Measurements from ENCODE around the gene NKX2-1. TPM values are rescaled to one million over a fixed set of nuclear protein-coding genes. Genes with fewer than 3 reads are reported as not detected.
"Not testable (repeated sequence)": the region's sequence is repeated elsewhere in the genome, so short reads cannot be mapped to it uniquely, and the experiment has no call there.

NKX2-1 gene
- polyA plus RNA-seq, 1 donor from 2014 or later, result 1.5 TPM

DNA sequence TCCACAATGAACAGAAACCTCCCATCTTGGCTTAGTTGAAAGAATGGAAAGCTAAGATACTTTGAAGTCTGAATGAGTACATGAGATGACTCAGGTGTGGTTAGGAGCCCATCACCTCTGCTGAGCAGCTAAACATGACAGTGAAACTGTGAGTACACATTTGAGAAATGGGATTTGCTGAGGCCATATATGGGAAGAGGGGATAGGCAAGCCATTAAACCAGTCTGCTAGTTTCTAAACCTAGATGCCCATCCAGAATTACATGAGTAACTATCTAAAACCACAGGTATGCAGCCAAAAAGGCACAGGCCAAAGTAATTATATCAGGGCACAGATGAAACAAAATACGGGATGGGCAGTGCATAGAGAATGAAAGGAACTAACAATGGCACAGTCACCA, 41.2 kb downstream of the NKX2-1 start:
- no peak overlapping the region for H3K9ac ChIP-seq (ENCODE audit: low read length)
- peaks cover 30% of the 10 kb centered on the region for H3K27me3 ChIP-seq (ENCODE audit: insufficient read depth, low read depth, low read length)
- H3K4me2 ChIP-seq (ENCODE audit: low read length), result no peak overlapping the region
- no peaks in the 10 kb centered on the region for H3K9me3 ChIP-seq (ENCODE audit: low read length)
- H3K36me3 ChIP-seq (ENCODE audit: insufficient read depth, low read length), result no peaks in the 10 kb centered on the region
- H3K27ac ChIP-seq (ENCODE audit: low read length), result no peak overlapping the region
- TF ChIP-seq POLR2AphosphoS5 (IDR thresholded peaks at IDR 0.05) (no peak), MXI1 (conservative IDR thresholded peaks at IDR 0.05; ENCODE audit: poor library complexity, severe bottlenecking) (no peak), TAF1 (IDR thresholded peaks at IDR 0.05; ENCODE audit: low read depth) (no peak), EP300 (conservative IDR thresholded peaks at IDR 0.05; ENCODE audit: poor library complexity, severe bottlenecking) (no peak), SMC3 (conservative IDR thresholded peaks at IDR 0.05; ENCODE audit: poor library complexity) (no peak), EZH2 (IDR thresholded peaks at IDR 0.05; ENCODE audit: borderline replicate concordance, insufficient read depth, low read length, poor library complexity, severe bottlenecking) (no peak), RAD21 (conservative IDR thresholded peaks at IDR 0.05) (no peak)
- TF ChIP-seq, protein P1, sequence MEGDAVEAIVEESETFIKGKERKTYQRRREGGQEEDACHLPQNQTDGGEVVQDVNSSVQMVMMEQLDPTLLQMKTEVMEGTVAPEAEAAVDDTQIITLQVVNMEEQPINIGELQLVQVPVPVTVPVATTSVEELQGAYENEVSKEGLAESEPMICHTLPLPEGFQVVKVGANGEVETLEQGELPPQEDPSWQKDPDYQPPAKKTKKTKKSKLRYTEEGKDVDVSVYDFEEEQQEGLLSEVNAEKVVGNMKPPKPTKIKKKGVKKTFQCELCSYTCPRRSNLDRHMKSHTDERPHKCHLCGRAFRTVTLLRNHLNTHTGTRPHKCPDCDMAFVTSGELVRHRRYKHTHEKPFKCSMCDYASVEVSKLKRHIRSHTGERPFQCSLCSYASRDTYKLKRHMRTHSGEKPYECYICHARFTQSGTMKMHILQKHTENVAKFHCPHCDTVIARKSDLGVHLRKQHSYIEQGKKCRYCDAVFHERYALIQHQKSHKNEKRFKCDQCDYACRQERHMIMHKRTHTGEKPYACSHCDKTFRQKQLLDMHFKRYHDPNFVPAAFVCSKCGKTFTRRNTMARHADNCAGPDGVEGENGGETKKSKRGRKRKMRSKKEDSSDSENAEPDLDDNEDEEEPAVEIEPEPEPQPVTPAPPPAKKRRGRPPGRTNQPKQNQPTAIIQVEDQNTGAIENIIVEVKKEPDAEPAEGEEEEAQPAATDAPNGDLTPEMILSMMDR (IDR thresholded peaks at IDR 0.05; ENCODE audit: poor library complexity, severe bottlenecking), result no peak
- TF ChIP-seq, protein P2, sequence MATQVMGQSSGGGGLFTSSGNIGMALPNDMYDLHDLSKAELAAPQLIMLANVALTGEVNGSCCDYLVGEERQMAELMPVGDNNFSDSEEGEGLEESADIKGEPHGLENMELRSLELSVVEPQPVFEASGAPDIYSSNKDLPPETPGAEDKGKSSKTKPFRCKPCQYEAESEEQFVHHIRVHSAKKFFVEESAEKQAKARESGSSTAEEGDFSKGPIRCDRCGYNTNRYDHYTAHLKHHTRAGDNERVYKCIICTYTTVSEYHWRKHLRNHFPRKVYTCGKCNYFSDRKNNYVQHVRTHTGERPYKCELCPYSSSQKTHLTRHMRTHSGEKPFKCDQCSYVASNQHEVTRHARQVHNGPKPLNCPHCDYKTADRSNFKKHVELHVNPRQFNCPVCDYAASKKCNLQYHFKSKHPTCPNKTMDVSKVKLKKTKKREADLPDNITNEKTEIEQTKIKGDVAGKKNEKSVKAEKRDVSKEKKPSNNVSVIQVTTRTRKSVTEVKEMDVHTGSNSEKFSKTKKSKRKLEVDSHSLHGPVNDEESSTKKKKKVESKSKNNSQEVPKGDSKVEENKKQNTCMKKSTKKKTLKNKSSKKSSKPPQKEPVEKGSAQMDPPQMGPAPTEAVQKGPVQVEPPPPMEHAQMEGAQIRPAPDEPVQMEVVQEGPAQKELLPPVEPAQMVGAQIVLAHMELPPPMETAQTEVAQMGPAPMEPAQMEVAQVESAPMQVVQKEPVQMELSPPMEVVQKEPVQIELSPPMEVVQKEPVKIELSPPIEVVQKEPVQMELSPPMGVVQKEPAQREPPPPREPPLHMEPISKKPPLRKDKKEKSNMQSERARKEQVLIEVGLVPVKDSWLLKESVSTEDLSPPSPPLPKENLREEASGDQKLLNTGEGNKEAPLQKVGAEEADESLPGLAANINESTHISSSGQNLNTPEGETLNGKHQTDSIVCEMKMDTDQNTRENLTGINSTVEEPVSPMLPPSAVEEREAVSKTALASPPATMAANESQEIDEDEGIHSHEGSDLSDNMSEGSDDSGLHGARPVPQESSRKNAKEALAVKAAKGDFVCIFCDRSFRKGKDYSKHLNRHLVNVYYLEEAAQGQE (IDR thresholded peaks at IDR 0.05; ENCODE audit: borderline replicate concordance), result no peak
- no peaks in the 10 kb centered on the region for H3K9me2 ChIP-seq (ENCODE audit: insufficient read depth, low read length)
- H3F3A ChIP-seq (ENCODE audit: insufficient read depth, low read length, poor library complexity, severe bottlenecking), result no peaks in the 10 kb centered on the region
- H3K4me3 ChIP-seq (ENCODE audit: low read length), result no peak overlapping the region
- no peak overlapping the region for H2AFZ ChIP-seq (ENCODE audit: low read depth, low read length)
- H3K79me2 ChIP-seq (replicated peaks; ENCODE audit: insufficient read depth, low read length), result no peaks in the 10 kb centered on the region
- no peaks in the 10 kb centered on the region for H4K20me1 ChIP-seq (ENCODE audit: insufficient read depth)

DNA sequence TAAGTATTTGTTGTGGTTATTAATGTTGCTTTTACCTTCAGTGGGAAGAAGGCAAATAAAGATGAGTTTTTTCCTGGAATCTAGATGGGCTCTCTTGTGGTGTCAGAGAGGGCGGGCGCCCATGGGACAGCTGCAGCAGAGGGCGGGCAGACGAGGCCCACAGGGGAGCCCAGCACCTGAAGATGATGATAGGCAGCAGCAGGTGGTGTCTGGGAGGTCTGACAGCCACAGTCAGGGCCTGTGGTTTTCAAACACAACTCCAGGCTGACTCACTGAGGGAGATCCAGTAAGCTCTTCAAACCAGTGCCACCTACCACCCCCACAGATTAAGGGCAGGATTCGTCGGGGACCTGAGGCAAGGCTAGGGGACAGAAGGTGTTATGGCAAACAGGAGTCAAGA, 42.8 kb downstream of the NKX2-1 start:
- Histone ChIP-seq H3K9ac (ENCODE audit: low read length) (no peak overlapping the region), H3K9me2 (ENCODE audit: insufficient read depth, low read length) (no peaks in the 10 kb centered on the region), H4K20me1 (ENCODE audit: insufficient read depth) (no peaks in the 10 kb centered on the region), H3K4me2 (ENCODE audit: low read length) (no peak overlapping the region), H3K9me3 (ENCODE audit: low read length) (no peaks in the 10 kb centered on the region), H3K27ac (ENCODE audit: low read length) (no peak overlapping the region), H3K79me2 (replicated peaks; ENCODE audit: insufficient read depth, low read length) (no peaks in the 10 kb centered on the region), H3F3A (ENCODE audit: insufficient read depth, low read length, poor library complexity, severe bottlenecking) (no peaks in the 10 kb centered on the region), H3K27me3 (ENCODE audit: insufficient read depth, low read depth, low read length) (peaks cover 18% of the 10 kb centered on the region), H3K36me3 (ENCODE audit: insufficient read depth, low read length) (no peaks in the 10 kb centered on the region), H2AFZ (ENCODE audit: low read depth, low read length) (no peak overlapping the region), H3K4me3 (ENCODE audit: low read length) (no peak overlapping the region)
- no peak for TF ChIP-seq POLR2AphosphoS5 (IDR thresholded peaks at IDR 0.05)
- TF ChIP-seq EZH2 (IDR thresholded peaks at IDR 0.05; ENCODE audit: borderline replicate concordance, insufficient read depth, low read length, poor library complexity, severe bottlenecking), result no peak
- TF ChIP-seq, protein P1 (IDR thresholded peaks at IDR 0.05; ENCODE audit: poor library complexity, severe bottlenecking), result no peak
- TF ChIP-seq TAF1 (IDR thresholded peaks at IDR 0.05; ENCODE audit: low read depth), result no peak
- no peak for TF ChIP-seq MXI1 (conservative IDR thresholded peaks at IDR 0.05; ENCODE audit: poor library complexity, severe bottlenecking)
- TF ChIP-seq SMC3 (conservative IDR thresholded peaks at IDR 0.05; ENCODE audit: poor library complexity), result no peak
- no peak for TF ChIP-seq EP300 (conservative IDR thresholded peaks at IDR 0.05; ENCODE audit: poor library complexity, severe bottlenecking)
- TF ChIP-seq, protein P2 (IDR thresholded peaks at IDR 0.05; ENCODE audit: borderline replicate concordance), result no peak
- TF ChIP-seq RAD21 (conservative IDR thresholded peaks at IDR 0.05), result no peak

DNA sequence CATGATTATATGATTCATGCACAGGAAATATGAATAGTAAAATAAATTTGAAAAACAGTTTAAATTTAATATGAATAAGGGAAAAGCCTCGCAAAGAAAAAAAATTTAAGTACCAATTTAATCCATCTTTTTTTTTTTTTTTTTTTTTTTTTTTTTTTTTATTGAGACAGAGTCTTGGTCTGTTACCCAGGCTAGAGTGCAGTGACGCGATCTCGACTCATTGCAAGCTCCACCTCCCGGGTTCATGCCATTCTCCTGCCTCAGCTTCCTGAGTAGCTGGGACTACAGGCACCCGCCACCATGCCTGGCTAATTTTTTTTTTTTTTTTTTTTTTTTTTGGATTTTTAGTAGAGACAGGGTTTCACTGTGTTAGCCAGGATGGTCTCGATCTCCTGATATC, 44.0 kb downstream of the NKX2-1 start:
- not testable (repeated sequence) for H3K9me2 ChIP-seq (ENCODE audit: insufficient read depth, low read length); H3K4me3 ChIP-seq (ENCODE audit: low read length); H3K36me3 ChIP-seq (ENCODE audit: insufficient read depth, low read length); H3K9ac ChIP-seq (ENCODE audit: low read length); H3K79me2 ChIP-seq (replicated peaks; ENCODE audit: insufficient read depth, low read length); H3F3A ChIP-seq (ENCODE audit: insufficient read depth, low read length, poor library complexity, severe bottlenecking); H3K4me2 ChIP-seq (ENCODE audit: low read length); H4K20me1 ChIP-seq (ENCODE audit: insufficient read depth); H3K27ac ChIP-seq (ENCODE audit: low read length); H3K9me3 ChIP-seq (ENCODE audit: low read length); H2AFZ ChIP-seq (ENCODE audit: low read depth, low read length)
- H3K27me3 ChIP-seq (ENCODE audit: insufficient read depth, low read depth, low read length), result peaks cover 11% of the 10 kb centered on the region
